ENCODE data around the gene FERMT1. TPM values are rescaled to one million over a fixed set of nuclear protein-coding genes. Genes with fewer than 3 reads are reported as not detected.

Gene FERMT1
- total RNA-seq, 1 donor from 2014 or later, result 0.63 TPM

DNA sequence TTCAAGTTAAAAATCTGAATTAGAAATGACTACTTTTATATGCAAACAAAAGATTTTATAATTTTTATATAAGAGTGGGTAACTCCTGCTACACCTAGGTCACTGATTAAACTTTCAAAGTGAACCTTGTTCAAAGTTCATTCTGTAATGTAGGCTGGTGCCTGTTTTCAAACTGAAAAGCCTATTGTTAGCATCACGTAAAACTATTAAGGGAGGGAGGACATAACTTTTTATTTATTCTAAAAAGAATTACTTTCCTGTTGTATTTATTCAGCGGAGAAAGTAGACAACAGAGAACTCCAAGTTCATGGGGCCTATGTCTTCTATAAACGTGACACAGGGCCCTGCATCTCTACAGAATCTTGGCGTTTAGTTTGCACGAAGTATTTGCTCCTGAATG, 27.4 kb downstream of the FERMT1 start:
- Histone ChIP-seq H3K27ac (replicated peaks) (no peak overlapping the region), H3K9me3 (replicated peaks) (no peaks in the 10 kb centered on the region), H3K36me3 (no peaks in the 10 kb centered on the region), H3K4me1 (no peaks in the 10 kb centered on the region), H3K27me3 (ENCODE audit: low read depth) (no peaks in the 10 kb centered on the region), H3K4me3 (no peak overlapping the region)
- TF ChIP-seq, protein P1, sequence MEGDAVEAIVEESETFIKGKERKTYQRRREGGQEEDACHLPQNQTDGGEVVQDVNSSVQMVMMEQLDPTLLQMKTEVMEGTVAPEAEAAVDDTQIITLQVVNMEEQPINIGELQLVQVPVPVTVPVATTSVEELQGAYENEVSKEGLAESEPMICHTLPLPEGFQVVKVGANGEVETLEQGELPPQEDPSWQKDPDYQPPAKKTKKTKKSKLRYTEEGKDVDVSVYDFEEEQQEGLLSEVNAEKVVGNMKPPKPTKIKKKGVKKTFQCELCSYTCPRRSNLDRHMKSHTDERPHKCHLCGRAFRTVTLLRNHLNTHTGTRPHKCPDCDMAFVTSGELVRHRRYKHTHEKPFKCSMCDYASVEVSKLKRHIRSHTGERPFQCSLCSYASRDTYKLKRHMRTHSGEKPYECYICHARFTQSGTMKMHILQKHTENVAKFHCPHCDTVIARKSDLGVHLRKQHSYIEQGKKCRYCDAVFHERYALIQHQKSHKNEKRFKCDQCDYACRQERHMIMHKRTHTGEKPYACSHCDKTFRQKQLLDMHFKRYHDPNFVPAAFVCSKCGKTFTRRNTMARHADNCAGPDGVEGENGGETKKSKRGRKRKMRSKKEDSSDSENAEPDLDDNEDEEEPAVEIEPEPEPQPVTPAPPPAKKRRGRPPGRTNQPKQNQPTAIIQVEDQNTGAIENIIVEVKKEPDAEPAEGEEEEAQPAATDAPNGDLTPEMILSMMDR (IDR thresholded peaks at IDR 0.05; ENCODE audit: borderline replicate concordance), result no peak
- DNase-seq, result no peak
- intact Hi-C loops (cut with micrococcal nuclease), result no loop called here

DNA sequence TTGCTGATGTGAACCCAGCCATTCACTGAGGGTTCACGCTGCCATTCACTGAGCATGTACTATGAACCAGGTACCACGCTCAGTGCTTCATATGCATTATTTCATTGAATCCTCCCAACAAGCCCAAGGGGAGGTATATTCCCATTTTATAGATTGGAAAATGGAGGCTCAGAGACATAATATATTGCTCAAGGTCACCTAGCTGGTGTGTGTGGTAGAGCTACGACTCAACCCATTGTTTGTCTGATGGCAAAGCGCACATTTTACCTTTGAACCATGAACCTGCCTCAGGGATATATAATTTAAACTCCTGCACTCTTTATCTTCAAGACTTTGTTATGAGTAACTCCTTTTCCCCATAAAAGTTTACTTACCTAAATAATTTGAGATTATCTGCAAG, 28.3 kb downstream of the FERMT1 start:
- Histone ChIP-seq H3K27me3 (ENCODE audit: low read depth) (no peaks in the 10 kb centered on the region), H3K4me1 (no peaks in the 10 kb centered on the region), H3K4me3 (no peak overlapping the region), H3K9me3 (replicated peaks) (no peaks in the 10 kb centered on the region), H3K36me3 (no peaks in the 10 kb centered on the region), H3K27ac (replicated peaks) (no peak overlapping the region)
- DNase-seq, result no peak
- intact Hi-C loops (cut with micrococcal nuclease), result no loop called here
- TF ChIP-seq, protein P1 (IDR thresholded peaks at IDR 0.05; ENCODE audit: borderline replicate concordance), result no peak

DNA sequence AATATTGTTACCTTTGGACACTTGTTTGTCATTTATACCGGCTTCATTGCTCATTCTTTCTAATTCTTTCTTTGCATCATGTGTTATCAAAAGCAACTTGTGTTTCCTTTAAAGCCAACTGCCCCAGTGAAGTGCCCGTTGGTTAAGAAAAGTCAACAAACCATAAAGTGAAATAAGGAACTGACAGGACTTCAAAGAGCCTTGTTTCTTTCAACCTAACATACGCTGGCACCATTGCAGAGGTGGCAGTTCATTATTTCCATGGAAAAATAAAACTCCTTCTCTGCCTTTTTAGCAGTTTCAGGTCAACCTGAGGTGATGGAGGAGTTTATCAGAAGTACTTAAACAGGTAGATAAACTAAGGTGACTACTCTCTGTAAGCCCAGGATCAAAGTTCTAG, 28.8 kb downstream of the FERMT1 start:
- no peak for DNase-seq
- no peak overlapping the region for H3K27ac ChIP-seq (replicated peaks)
- H3K4me3 ChIP-seq, result no peak overlapping the region
- H3K4me1 ChIP-seq, result no peaks in the 10 kb centered on the region
- TF ChIP-seq, protein P1 (IDR thresholded peaks at IDR 0.05; ENCODE audit: borderline replicate concordance), result no peak
- intact Hi-C loops (cut with micrococcal nuclease), result no loop called here
- no peaks in the 10 kb centered on the region for H3K36me3 ChIP-seq
- no peaks in the 10 kb centered on the region for H3K27me3 ChIP-seq (ENCODE audit: low read depth)
- no peaks in the 10 kb centered on the region for H3K9me3 ChIP-seq (replicated peaks)

DNA sequence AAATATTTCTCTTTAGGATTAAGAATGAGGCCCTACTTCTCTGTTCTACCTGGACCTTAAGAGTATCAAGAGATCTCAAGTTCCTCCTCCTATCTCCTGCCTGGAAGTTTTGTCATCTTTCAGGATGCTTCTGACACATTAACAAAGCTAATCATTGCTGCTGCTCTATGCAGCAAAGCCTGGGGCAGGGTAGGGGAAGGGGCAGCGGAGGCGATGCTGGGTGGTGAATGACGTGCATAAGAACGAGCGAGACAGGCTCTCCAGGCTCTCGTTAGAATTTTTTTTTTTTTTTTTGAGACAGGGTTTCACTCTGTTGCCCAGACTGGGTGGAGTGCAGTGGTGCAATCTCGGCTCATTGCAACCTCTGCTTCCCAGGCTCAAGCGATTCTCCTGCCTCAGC, 31.2 kb downstream of the FERMT1 start:
- intact Hi-C loops (cut with micrococcal nuclease), result no loop called here
- TF ChIP-seq, protein P1 (IDR thresholded peaks at IDR 0.05; ENCODE audit: borderline replicate concordance), result no peak
- Histone ChIP-seq H3K9me3 (replicated peaks) (no peaks in the 10 kb centered on the region), H3K27me3 (ENCODE audit: low read depth) (no peaks in the 10 kb centered on the region), H3K4me1 (no peaks in the 10 kb centered on the region), H3K4me3 (no peak overlapping the region), H3K36me3 (no peaks in the 10 kb centered on the region), H3K27ac (replicated peaks) (no peak overlapping the region)
- no peak for DNase-seq

DNA sequence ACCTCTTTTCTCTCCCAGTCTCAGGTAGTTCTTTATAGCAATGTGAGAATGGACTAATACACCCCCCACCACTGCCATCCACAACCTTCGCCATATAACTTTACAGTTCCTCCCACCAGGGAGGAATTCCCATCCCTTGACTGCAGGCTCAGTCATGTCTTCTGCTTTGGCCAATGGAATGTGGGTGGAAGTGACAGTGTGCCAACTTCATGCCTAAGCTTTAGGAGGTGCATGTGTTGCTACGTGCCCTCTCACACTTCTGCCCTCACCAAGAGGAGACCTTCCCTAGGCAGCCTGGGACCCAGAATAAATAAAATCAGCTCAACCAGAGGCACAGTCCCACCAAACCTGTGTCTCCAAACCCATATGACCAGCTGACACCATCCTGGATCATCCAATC, 36.0 kb downstream of the FERMT1 start:
- Histone ChIP-seq H3K9me3 (replicated peaks) (no peaks in the 10 kb centered on the region), H3K27ac (replicated peaks) (no peak overlapping the region), H3K27me3 (ENCODE audit: low read depth) (no peaks in the 10 kb centered on the region), H3K4me1 (no peaks in the 10 kb centered on the region), H3K36me3 (no peaks in the 10 kb centered on the region), H3K4me3 (no peak overlapping the region)
- intact Hi-C loops (cut with micrococcal nuclease), result no loop called here
- TF ChIP-seq, protein P1 (IDR thresholded peaks at IDR 0.05; ENCODE audit: borderline replicate concordance), result no peak
- no peak for DNase-seq

DNA sequence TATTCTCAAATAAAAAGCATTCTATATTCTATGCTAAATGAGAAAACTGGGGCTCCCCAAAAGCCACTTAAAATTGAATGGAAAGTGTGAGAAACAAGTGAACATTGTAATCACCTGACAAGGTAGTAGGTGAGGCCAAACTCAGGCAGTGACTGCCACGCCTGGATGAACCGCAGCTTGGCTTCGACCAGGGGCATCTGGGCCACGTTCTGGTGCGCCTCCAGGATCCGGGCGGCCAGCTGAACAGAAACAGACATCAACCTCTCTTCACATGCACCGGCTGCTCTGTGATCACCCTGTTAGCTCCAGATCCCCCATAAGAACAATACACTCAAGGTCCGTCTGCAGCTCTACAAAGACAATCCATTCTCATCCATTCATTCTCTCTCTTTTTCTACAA, 38.9 kb downstream of the FERMT1 start:
- H3K27ac ChIP-seq (replicated peaks), result no peak overlapping the region
- H3K4me3 ChIP-seq, result no peak overlapping the region
- no peaks in the 10 kb centered on the region for H3K27me3 ChIP-seq (ENCODE audit: low read depth)
- no peaks in the 10 kb centered on the region for H3K4me1 ChIP-seq
- TF ChIP-seq, protein P1 (IDR thresholded peaks at IDR 0.05; ENCODE audit: borderline replicate concordance), result no peak
- intact Hi-C loops (cut with micrococcal nuclease), result no loop called here
- H3K36me3 ChIP-seq, result no peaks in the 10 kb centered on the region
- no peaks in the 10 kb centered on the region for H3K9me3 ChIP-seq (replicated peaks)
- DNase-seq, result no peak
